ENCODE measurements around the gene MGMT.

Gene MGMT

GRCh38 chr10:129807211-129807610, 340.2 kb downstream of the MGMT start:
- no peak for DNase-seq (ENCODE audit: low read depth)

- no peak for DNase-seq (ENCODE audit: low read depth)
These were observed 341.3 kb downstream of the MGMT start for GRCh38 chr10:129808092-129808983.

DNA sequence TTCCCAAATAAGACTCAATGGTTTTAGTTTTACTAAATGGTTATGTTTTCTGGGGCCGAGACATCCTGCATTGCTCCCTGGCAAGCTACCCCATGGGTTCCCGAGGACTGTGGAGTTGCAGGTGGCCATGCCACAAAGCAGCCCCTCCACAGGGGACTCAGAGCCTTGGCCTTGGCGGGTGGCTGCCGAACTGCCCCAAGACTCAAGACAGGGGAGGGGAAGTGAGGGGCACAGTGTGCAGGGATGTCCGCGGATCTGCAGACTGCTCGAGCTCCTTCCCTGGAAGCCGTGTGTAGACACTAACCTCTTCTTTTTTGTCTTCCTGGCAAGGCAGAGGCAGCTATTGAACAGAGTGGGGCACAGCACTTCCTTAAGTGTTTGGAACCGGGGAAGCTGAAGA, 342.4 kb downstream of the MGMT start:
- no peak for DNase-seq (ENCODE audit: low read depth)

- no peak for DNase-seq (ENCODE audit: low read depth)
These were observed 342.8 kb downstream of the MGMT start for GRCh38 chr10:129809841-129810240.

- DNase-seq (ENCODE audit: low read depth) = no peak
These were observed 344.2 kb downstream of the MGMT start for GRCh38 chr10:129811208-129811607.

DNA sequence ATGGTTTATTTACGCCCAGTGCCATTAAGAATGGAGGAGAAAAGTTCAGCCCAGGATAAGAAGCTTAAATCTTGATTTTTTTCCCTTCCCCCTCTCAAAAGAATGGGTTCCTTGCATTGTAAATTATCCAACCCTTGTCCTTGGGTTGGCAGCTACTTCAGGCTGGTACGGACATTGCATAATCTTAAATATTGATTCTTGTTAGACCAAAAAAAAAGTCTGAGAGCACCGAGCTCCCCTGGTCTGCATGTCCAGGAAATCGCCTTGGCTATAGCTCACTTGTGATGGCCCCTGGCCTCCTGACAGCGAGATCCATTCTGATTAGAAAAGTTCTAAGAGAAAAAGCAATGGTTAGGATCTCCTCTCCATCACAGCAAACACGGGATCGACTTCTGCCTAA, 345.4 kb downstream of the MGMT start:
- no peak for DNase-seq (ENCODE audit: low read depth)

DNA sequence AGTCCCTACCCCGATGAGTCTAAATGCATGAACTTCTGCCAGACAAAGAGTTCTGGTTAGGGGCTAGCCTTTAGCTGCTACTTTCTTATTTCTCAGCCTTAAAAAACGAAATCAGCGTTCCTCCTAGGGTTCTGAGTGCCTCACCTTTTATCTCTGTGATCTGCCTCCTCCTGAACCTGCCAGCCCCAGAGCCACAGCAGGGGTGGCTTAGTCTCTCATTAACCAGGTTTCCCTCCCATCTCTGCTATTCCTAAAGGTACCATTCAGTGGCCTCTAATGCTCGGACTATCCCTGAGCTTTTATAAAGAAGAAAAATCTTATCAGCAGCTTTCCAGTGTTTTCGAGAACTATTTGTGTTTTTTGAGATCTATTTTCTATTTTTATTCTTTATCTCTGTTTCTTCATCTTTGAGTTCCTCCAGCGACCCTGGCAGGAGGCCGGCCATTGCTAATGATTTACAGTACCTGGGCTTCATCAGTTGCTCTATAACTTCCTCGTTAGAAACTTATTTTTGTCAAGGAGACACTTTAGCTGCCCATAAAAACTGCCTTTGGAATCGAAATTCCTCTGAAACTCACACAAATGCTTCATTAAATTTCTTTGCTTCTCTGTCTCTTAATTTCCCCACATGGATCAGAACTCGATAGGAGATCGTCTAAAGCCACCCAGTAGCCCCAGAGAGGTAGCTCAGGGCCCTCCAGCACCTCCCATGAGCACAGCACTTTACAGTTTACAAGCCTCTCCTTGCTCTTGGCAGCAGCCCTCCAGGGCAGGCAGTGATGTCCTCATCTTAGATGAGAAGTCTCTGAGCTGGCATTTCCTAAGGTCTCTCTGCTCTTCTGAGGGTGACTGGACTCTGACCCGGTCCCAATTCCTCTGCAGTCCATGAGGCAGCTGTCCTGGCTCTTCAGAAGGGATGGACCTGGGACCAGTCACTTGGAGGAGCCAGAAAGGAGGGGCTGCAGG, 347.9 kb downstream of the MGMT start:
- DNase-seq (ENCODE audit: low read depth) = no peak

DNA sequence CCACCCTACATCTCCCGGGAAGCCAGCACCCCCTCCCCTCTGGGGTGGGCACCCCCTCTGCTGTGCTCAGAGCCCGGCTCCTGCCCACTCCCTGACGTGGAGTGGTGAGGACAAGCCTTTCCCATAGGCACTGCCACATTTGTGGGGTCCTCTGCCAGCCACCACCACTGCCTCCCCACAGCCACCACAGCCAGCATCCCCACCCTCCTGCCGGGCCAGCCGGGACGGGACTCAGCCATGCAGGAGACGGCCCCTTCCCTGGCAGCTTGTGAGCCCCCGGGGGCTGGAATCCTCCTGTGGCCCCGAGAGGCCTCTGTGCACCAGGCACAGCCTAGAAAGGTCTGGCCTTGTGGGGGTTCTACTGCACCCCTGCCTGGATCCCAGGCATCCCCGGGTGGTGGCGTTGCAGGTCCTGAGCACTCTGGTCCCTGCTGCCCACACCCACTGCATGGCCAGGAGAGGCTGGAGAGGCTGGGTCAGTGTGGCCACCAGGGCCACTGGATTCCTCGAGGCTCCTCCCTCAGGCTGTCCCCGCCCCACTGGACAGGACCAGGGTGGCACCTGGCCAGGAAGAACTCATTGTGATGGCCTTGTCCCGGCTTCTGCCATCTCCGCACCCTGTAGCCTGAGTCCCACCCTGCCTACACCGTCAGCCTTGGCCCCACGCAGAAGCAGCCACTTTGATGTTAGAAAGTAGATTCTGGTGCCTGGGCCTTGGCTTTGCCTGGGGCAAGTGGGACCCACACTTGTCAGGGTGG, 349.0 kb downstream of the MGMT start:
- DNase-seq (ENCODE audit: low read depth) = no peak

- DNase-seq (ENCODE audit: low read depth) = no peak
These were observed 349.6 kb downstream of the MGMT start for GRCh38 chr10:129816656-129817045.
